Endodermal cell (in vitro differentiated cells): Measurements from ENCODE around the gene NGF. TPM values are rescaled to one million over a fixed set of nuclear protein-coding genes. Genes with fewer than 3 reads are reported as not detected.
A peak's percentile ranks its signal among the peaks of the same experiment; 100 is the strongest.

ENCODE experiments used
- DNase-seq: peaks from one replicate; pipeline ENCODE4 v3.0.0-alpha.2; 2017
- H3K27ac ChIP-seq: 2 replicates; pipeline ENCODE4 v1.5.1; 2013; ENCODE audit warnings: mild to moderate bottlenecking, low read depth, low read length, moderate library complexity
- H3K27me3 ChIP-seq: 2 replicates; pipeline ENCODE4 v1.6.1; 2013; ENCODE audit warnings: mild to moderate bottlenecking, low read length, moderate library complexity; ENCODE audit not compliant: insufficient read depth, control insufficient read depth, poor library complexity, severe bottlenecking
- H3K36me3 ChIP-seq: 2 replicates; pipeline ENCODE4 v1.7.0; 2013; ENCODE audit warnings: mild to moderate bottlenecking, low read length, moderate library complexity; ENCODE audit not compliant: control insufficient read depth, insufficient read depth
- H3K4me1 ChIP-seq: one replicate; pipeline ENCODE4 v1.7.0; 2013; ENCODE audit warnings: low read length; ENCODE audit not compliant: control insufficient read depth, insufficient read depth
- H3K4me3 ChIP-seq: 2 replicates; pipeline ENCODE4 v1.5.1; 2013; ENCODE audit warnings: mild to moderate bottlenecking, low read length, moderate library complexity
- H3K9ac ChIP-seq: 2 replicates; pipeline ENCODE4 v1.6.1; 2013; ENCODE audit warnings: mild to moderate bottlenecking, low read length, moderate library complexity; ENCODE audit not compliant: poor library complexity, severe bottlenecking; ENCODE audit errors: extremely low read depth
- H3K9me3 ChIP-seq: 2 replicates; pipeline ENCODE4 v1.6.1; 2013; ENCODE audit warnings: mild to moderate bottlenecking, low read length, moderate library complexity; ENCODE audit not compliant: control insufficient read depth
- H3K27ac Mint-ChIP-seq: 2 replicates; pipeline ENCODE4 v1.8.0; 2020; ENCODE audit warnings: mixed read lengths
- H3K27me3 Mint-ChIP-seq: 2 replicates; pipeline ENCODE4 v1.8.0; 2021; ENCODE audit warnings: mild to moderate bottlenecking, mixed read lengths; ENCODE audit not compliant: insufficient read depth
- H3K36me3 Mint-ChIP-seq: 2 replicates; pipeline ENCODE4 v1.8.0; 2020; ENCODE audit warnings: low read depth, mixed read lengths
- H3K4me1 Mint-ChIP-seq: 2 replicates; pipeline ENCODE4 v1.8.0; 2020; ENCODE audit warnings: mixed read lengths
- H3K4me3 Mint-ChIP-seq: 2 replicates; pipeline ENCODE4 v1.8.0; 2020; ENCODE audit warnings: mild to moderate bottlenecking, moderate library complexity, mixed read lengths
- H3K9me3 Mint-ChIP-seq: 2 replicates; pipeline ENCODE4 v1.8.0; 2020; ENCODE audit warnings: mild to moderate bottlenecking, mixed read lengths
- WGBS, 2 experiments: methylation state at CpG; one replicate each; pipeline versions ENCODE4 v1.1.5 to v1.1.7; 2013; ENCODE audit warnings: missing lambda C conversion rate in 2 of 2, mixed read lengths in 1 of 2; ENCODE audit not compliant: insufficient coverage in 1 of 2, insufficient read length in 1 of 2; 5-methylcytosine and 5-hydroxymethylcytosine counted together
- total RNA-seq, 2 donors: library from RNA; stranded (reverse); fragmentation: NEBNext Ultra II Directional in 1 of 2; extraction: Animal tissue kit (Norgen Biotek cat#: 25700) in 1 of 2; gene quantifications; 2 replicates in 1 of 2; 3 replicates in 1 of 2; pipeline ENCODE4 v1.2.1, GENCODE V29; 2021
- TF ChIP-seq, protein P1 (sequence below): fragments of 200-600 bp; sonication (generic); conservative IDR thresholded peaks from 2 replicates; pipeline ENCODE4 v1.5.0; 2021; ENCODE audit warnings: antibody characterized with exemption, mild to moderate bottlenecking

NGF gene
- total RNA-seq, 2 donors from 2014 or later, result 0.26 TPM; not detected in 1

DNA sequence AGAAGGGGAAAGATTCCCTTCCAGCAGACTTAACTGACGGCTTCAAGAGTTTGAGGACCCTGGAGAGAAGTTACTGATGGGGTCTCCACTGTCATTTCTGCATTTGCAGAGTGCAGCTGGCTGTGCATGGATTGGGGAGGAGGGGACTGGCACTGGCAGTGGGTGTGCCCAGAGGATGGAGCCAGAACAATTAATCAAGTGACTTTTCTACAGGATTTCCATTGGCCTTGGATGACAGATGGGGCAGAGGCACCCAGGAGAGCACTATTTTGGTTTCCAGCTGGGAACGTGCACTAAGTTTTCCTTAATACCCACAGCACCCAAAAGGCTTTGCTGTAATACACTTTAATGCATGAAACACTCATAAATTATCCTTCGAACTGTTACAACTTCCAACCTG, 1.3 kb downstream of the NGF start:
- no peaks in the 10 kb centered on the region for H3K9me3 Mint-ChIP-seq
- peaks cover 4% of the 10 kb centered on the region for H3K4me1 Mint-ChIP-seq
- no peaks in the 10 kb centered on the region for H3K36me3 Mint-ChIP-seq
- peaks cover 93% of the 10 kb centered on the region for H3K27me3 Mint-ChIP-seq
- 67 to 74% methylated on average over 2 to 3 of the region's 3 CpGs for WGBS, 2 experiments
- Histone ChIP-seq H3K4me1 (no peaks in the 10 kb centered on the region), H3K9ac (no peak overlapping the region), H3K27me3 (peaks cover 72% of the 10 kb centered on the region), H3K36me3 (no peaks in the 10 kb centered on the region), H3K27ac (no peak overlapping the region), H3K4me3 (no peak overlapping the region), H3K9me3 (no peaks in the 10 kb centered on the region)
- H3K4me3 Mint-ChIP-seq, result peak overlapping the region; percentile 71
- TF ChIP-seq, protein P1, sequence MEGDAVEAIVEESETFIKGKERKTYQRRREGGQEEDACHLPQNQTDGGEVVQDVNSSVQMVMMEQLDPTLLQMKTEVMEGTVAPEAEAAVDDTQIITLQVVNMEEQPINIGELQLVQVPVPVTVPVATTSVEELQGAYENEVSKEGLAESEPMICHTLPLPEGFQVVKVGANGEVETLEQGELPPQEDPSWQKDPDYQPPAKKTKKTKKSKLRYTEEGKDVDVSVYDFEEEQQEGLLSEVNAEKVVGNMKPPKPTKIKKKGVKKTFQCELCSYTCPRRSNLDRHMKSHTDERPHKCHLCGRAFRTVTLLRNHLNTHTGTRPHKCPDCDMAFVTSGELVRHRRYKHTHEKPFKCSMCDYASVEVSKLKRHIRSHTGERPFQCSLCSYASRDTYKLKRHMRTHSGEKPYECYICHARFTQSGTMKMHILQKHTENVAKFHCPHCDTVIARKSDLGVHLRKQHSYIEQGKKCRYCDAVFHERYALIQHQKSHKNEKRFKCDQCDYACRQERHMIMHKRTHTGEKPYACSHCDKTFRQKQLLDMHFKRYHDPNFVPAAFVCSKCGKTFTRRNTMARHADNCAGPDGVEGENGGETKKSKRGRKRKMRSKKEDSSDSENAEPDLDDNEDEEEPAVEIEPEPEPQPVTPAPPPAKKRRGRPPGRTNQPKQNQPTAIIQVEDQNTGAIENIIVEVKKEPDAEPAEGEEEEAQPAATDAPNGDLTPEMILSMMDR, result no peak
- DNase-seq, result no peak
- H3K27ac Mint-ChIP-seq, result no peak overlapping the region

- no peak overlapping the region for H3K9ac ChIP-seq
- Mint-ChIP-seq H3K27me3 (peaks cover 55% of the 10 kb centered on the region), H3K9me3 (no peaks in the 10 kb centered on the region), H3K4me1 (peaks cover 2% of the 10 kb centered on the region), H3K36me3 (no peaks in the 10 kb centered on the region), H3K27ac (no peak overlapping the region), H3K4me3 (no peak overlapping the region)
- no peaks in the 10 kb centered on the region for H3K4me1 ChIP-seq
- no peak overlapping the region for H3K4me3 ChIP-seq
- WGBS, 2 experiments, result 85 to 88% methylated on average over 4 to 7 of the region's 7 CpGs
- H3K36me3 ChIP-seq, result no peaks in the 10 kb centered on the region
- no peaks in the 10 kb centered on the region for H3K9me3 ChIP-seq
- H3K27ac ChIP-seq, result no peak overlapping the region
- H3K27me3 ChIP-seq, result peaks cover 35% of the 10 kb centered on the region
- no peak for DNase-seq
- TF ChIP-seq, protein P1, result no peak
Measured at GRCh38 chr1:115332813-115333608, 5.0 kb downstream of the NGF start.

- Mint-ChIP-seq H3K4me1 (peaks cover 6% of the 10 kb centered on the region), H3K27ac (no peak overlapping the region), H3K36me3 (no peaks in the 10 kb centered on the region), H3K9me3 (no peaks in the 10 kb centered on the region), H3K4me3 (no peak overlapping the region), H3K27me3 (peaks cover 43% of the 10 kb centered on the region)
- Histone ChIP-seq H3K27ac (no peak overlapping the region), H3K36me3 (no peaks in the 10 kb centered on the region), H3K4me3 (no peak overlapping the region), H3K9me3 (no peaks in the 10 kb centered on the region), H3K4me1 (no peaks in the 10 kb centered on the region), H3K9ac (no peak overlapping the region), H3K27me3 (peaks cover 28% of the 10 kb centered on the region)
- no peak for DNase-seq
- TF ChIP-seq, protein P1, result no peak
- WGBS, 2 experiments, result 86 to 90% methylated on average over 1 to 5 of the region's 5 CpGs
Measured at GRCh38 chr1:115331558-115332331, 6.3 kb downstream of the NGF start.
